HL-60 (cell line): Measurements from ENCODE around the gene GPHA2.

Experiments used
- DNase-seq, 2 experiments: peaks; one replicate each; pipeline ENCODE4 v3.0.0-alpha.2; 2010 to 2020; ENCODE audit warnings: low read depth in 1 of 2, low spot score in 1 of 2
- H3K27ac ChIP-seq: fragments of 250-450 bp; sonication (Bioruptor Pico); replicated peaks from 2 replicates; pipeline ENCODE4 v1.5.1; 2020; ENCODE audit warnings: mild to moderate bottlenecking, moderate library complexity
- H3K27me3 ChIP-seq: fragments of 250-450 bp; sonication (Bioruptor Pico); 2 replicates; pipeline ENCODE4 v1.5.1; 2021; ENCODE audit warnings: mild to moderate bottlenecking, moderate library complexity; ENCODE audit not compliant: insufficient read depth, poor library complexity, severe bottlenecking
- H3K4me3 ChIP-seq: replicated peaks from 2 replicates; pipeline ENCODE4 v1.5.1; 2011; ENCODE audit warnings: mild to moderate bottlenecking, control low read depth, low read length; ENCODE audit not compliant: insufficient read depth
- CTCF ChIP-seq: IDR thresholded peaks from one replicate; pipeline ENCODE4 v1.5.1; 2011; ENCODE audit warnings: low read length, control low read depth, inconsistent platforms; ENCODE audit not compliant: insufficient read depth
- GABPA ChIP-seq: IDR thresholded peaks from 2 replicates; pipeline ENCODE4 v1.6.1; 2012; ENCODE audit warnings: low read depth
- POLR2AphosphoS5 ChIP-seq: IDR thresholded peaks from 2 replicates; pipeline ENCODE4 v1.6.1; 2012; ENCODE audit warnings: low read depth
- SPI1 ChIP-seq: IDR thresholded peaks from 2 replicates; pipeline ENCODE4 v1.6.1; 2012; ENCODE audit warnings: low read depth, mild to moderate bottlenecking, borderline replicate concordance
- TF ChIP-seq, protein P1 (sequence below): IDR thresholded peaks from 2 replicates; pipeline ENCODE4 v1.6.1; 2012; ENCODE audit warnings: low read depth; ENCODE audit not compliant: insufficient replicate concordance

GPHA2 gene

DNA sequence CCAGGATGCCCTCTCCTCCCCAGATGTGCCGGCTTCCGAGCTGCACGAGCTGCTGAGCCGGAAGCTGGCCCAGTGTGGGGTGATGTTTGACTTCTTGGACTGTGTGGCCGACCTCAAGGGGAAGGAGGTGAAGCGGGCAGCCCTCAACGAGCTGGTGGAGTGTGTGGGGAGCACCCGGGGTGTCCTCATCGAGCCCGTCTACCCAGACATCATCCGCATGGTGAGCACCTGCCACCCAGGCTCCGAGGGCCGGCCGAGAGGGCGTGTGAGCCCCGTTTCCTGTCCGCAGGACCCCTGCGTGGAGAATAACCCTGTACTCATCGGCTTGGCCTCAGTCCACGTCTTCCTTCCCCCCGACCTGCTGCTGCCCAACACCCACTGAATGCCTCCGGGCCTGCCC, 9.0 kb downstream of the GPHA2 start:
- no peak for DNase-seq
- TF ChIP-seq CTCF = no peak
- TF ChIP-seq SPI1 = no peak
- no peak for TF ChIP-seq POLR2AphosphoS5
- no peak for TF ChIP-seq GABPA
- TF ChIP-seq, protein P1, sequence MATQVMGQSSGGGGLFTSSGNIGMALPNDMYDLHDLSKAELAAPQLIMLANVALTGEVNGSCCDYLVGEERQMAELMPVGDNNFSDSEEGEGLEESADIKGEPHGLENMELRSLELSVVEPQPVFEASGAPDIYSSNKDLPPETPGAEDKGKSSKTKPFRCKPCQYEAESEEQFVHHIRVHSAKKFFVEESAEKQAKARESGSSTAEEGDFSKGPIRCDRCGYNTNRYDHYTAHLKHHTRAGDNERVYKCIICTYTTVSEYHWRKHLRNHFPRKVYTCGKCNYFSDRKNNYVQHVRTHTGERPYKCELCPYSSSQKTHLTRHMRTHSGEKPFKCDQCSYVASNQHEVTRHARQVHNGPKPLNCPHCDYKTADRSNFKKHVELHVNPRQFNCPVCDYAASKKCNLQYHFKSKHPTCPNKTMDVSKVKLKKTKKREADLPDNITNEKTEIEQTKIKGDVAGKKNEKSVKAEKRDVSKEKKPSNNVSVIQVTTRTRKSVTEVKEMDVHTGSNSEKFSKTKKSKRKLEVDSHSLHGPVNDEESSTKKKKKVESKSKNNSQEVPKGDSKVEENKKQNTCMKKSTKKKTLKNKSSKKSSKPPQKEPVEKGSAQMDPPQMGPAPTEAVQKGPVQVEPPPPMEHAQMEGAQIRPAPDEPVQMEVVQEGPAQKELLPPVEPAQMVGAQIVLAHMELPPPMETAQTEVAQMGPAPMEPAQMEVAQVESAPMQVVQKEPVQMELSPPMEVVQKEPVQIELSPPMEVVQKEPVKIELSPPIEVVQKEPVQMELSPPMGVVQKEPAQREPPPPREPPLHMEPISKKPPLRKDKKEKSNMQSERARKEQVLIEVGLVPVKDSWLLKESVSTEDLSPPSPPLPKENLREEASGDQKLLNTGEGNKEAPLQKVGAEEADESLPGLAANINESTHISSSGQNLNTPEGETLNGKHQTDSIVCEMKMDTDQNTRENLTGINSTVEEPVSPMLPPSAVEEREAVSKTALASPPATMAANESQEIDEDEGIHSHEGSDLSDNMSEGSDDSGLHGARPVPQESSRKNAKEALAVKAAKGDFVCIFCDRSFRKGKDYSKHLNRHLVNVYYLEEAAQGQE = no peak
- Histone ChIP-seq H3K27ac (no peak overlapping the region), H3K27me3 (no peaks in the 10 kb centered on the region), H3K4me3 (no peak overlapping the region)

GRCh38 chr11:64925536-64926436, 9.9 kb downstream of the GPHA2 start:
- H3K4me3 ChIP-seq = no peak overlapping the region

GRCh38 chr11:64924910-64925284, 10.8 kb downstream of the GPHA2 start:
- Histone ChIP-seq H3K27me3 (no peaks in the 10 kb centered on the region), H3K27ac (no peak overlapping the region), H3K4me3 (peak overlapping the region; percentile 66)
- TF ChIP-seq, protein P1 = no peak
- TF ChIP-seq CTCF (no peak), POLR2AphosphoS5 (no peak), SPI1 (no peak), GABPA (no peak)
- DNase-seq = no peak

More at GRCh38 chr11:64925536-64926436, 9.9 kb downstream of the GPHA2 start:
- no peak overlapping the region for H3K27ac ChIP-seq
- DNase-seq = no peak
- H3K27me3 ChIP-seq = no peaks in the 10 kb centered on the region
- no peak for TF ChIP-seq POLR2AphosphoS5
- no peak for TF ChIP-seq SPI1
- no peak for TF ChIP-seq GABPA
- TF ChIP-seq, protein P1 = no peak
- TF ChIP-seq CTCF = no peak
